ENCODE measurements around the gene PTPRN2.
"Not testable (repeated sequence)": the region's sequence is repeated elsewhere in the genome, so short reads cannot be mapped to it uniquely, and the experiment has no call there.

PTPRN2 gene

DNA sequence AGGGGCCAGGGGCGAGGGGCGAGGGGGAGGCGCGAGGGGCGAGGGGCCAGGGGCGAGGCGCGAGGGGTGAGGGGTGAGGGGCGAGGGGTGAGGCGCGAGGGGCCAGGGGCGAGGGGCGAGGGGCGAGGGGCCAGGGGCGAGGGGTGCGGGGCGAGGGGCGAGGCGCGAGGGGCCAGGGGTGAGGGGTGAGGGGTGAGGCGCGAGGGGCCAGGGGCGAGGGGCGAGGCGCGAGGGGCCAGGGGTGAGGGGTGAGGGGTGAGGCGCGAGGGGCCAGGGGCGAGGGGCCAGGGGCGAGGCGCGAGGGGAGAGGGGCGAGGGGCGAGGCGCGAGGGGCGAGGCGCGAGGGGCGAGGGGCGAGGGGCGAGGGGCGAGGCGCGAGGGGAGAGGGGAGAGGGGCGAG, 192.3 kb downstream of the PTPRN2 start:
- DNase-seq, result no peak

DNA sequence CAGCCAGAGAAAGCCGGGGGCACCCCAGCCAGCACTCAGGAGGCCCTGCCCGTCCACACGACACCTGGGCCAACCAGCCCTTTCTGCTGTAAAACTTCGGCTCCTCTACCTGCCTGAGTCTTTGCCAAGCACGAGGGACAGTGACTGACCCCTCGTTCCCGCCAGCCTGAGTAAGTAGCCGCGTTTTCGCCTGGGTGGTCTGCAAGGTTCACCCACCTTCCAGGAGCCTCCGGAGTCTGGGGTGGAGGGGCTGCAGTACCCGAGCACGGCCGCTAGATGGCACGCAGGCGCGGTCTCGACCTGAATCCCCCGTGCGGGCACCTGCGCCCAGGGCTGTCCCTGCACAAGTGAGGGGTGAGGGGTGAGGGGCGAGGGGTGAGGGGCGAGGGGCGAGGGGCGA, 192.7 kb downstream of the PTPRN2 start:
- DNase-seq, result no peak

DNA sequence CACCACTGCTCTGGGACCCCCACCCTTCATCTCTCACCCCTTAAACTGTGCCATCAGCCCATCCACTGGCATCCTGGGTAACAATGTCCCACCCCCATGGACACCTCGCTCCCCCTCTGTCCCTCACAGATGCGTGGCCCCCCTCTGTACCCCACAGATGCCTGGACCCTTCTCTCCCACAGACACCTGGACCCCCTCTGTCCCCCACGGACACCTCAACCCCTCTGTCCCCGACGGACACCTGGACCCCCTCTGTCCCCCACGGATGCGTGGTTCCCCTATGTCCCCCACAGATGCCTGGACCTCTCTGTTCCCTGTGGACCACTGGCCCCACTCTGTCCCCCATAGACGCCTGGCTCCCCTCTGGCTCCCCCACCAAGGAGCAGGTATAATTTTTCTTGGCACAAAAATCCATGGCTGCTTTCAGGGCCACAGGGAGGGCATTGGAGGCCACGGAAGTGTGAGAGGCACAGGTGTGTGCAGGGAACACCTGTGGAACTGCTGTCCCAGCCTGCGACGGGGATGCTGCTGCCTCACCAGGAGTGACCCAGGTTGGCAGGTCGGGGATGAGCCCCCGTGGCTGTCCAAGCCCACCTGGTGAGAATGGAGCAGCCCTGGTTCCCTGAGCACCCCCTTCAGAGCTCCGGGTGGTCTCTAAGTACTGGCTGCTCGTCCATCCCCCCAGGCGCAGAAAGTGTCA, 193.5 kb downstream of the PTPRN2 start:
- no peak for DNase-seq

DNA sequence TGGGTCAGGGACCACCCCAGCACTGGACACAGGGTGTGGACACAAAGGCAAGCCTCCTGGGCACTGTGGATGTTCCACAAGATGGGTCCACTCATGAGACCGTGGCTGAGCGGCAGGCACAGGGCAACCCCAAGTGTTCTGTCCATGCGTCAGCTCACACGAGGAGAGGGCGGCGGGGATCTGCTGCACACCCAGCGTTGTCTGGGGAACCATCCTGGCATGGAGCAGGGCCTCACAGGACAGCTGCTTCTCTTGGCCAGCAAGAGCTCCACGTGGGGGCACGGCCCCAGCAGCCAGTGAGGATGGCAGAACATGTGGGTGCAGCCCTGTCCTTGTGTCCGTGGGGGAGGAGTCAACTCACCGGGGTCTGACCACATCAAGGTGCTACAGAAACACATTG, 195.4 kb downstream of the PTPRN2 start:
- no peak for DNase-seq

DNA sequence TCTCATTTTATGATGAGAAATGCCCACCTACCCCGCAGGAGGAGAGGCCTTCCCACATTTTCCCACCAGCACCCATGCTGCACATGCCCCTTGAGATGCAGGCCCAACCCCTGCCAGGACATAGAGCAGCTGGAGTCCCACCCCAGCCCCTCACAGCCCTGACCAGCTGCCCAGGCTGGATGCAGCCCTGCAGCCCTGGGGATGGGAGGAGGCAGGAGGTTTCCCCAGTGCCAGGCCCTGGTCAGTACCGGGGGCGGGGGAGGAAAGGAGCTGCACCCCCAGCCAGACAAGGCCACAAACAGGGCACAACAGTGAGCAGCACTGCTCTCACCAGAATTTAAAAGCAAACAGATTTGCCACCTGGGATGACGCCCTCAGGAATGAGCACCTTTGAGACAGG, 196.1 kb downstream of the PTPRN2 start:
- no peak for DNase-seq

- DNase-seq, result no peak
Measured at GRCh38 chr7:158391141-158391540, 196.5 kb downstream of the PTPRN2 start.

DNA sequence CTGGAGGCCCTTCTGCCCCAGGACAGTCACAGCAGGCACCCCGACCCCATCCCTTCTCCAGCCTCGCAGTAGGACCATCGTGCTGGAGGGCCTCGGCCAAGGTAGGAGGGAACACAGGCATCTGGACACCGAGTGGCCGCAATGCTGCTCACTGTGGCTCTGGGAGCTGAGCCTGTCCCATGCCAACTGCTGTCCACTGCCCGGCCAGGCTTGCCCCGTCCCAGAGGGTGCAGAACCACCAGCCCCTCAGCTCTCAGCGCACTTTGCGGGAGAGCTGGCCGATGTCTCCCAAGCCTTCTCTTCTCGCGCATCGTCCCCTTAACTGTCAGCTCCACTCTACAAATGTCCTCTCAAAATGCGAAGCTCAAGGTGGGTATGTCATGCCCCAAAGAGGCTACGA, 197.2 kb downstream of the PTPRN2 start:
- no peak for DNase-seq

DNA sequence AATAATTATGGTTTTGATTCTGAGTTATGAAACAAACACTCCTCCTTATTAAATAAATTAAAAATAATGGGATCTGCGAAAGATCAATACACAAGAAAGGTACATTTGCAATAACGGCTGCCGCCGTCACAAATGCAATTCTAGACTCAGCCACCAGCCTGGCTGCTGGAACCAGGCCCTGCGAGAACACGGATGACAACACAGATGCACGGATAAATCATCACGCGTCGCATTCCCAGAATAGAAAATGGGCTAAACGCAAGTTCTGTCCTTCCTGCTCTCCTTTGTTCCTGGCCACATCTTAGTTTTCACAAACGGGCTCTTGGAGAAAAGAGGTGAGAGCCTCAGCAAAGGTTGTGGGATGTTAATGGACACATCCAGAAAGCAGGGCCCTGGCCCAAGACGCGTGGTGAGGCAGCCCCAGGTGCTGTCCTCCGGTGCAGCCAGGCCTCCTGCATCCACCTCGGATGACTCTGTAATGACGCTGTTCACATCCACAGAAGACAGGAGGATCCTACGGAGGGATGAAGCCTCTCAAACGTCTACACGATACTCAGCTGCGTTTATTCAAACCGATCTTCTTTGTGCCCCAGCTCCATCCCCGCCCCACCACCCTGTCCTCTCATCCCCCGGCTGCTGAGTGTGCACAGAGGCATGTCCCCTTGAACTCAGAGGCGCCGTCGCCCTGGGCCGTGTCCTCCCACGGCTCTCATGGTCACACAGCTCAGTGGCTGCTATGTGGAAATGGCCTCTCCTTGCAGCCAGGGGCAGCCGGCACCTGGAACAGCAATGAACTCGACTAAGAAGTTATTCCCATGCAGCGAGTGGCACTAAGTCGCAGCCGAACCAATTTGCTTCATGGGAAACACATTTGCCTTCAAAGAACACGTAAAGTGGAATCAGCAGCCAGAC, 197.9 kb downstream of the PTPRN2 start:
- DNase-seq, result no peak

- no peak for DNase-seq
Measured at GRCh38 chr7:158388928-158389327, 198.7 kb downstream of the PTPRN2 start.

- DNase-seq, result no peak
Measured at GRCh38 chr7:158388072-158388471, 199.6 kb downstream of the PTPRN2 start.

- no peak for DNase-seq
Measured at GRCh38 chr7:158387546-158387891, 200.1 kb downstream of the PTPRN2 start.

DNA sequence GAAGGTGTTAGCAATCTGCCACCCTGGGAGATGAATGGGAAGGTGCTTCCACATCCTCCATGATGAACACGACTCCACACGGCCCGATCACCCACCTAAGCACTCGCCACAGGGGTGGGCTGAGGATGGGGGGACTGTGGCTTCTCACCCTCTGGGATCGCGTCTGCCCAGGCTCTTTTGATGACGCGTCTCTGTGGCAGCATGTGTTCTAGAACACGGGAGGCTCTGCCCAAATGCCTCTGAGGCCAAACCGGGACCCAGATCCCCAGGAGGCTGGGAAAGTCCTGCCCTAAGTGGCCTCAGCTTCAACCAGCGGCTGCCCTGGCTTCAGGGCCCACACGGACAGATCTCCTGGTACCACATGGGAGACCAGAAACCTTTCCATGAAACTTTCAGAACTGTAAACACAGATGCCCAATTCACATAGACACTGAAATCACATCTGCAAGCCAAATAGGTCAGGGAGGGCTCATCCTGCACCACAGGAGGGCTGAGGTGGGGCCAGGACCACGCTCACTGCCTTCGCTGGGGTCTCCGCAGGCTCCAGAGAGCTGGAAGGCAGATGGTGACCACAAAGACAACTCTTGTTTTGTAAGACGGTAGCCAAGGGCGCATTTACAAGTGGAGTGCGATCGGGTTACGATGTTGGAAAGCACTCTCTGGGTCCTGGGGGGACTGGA, 200.6 kb downstream of the PTPRN2 start:
- no peak for DNase-seq

DNA sequence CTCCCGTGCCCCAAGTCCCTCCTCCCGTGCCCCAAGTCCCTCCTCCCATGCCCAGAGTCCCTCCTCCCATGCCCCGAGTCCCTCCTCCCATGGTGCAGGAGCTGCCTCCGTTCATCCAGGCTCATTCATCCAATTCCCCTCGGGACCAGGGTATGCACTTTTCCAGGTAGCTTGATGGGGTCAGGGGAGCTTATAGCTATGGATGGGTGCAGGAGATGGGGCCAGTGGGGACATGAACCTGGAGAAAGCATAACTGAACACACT, 201.3 kb downstream of the PTPRN2 start:
- DNase-seq, result no peak

GRCh38 chr7:158385496-158386354, 201.9 kb downstream of the PTPRN2 start:
- DNase-seq, result not testable (repeated sequence)

DNA sequence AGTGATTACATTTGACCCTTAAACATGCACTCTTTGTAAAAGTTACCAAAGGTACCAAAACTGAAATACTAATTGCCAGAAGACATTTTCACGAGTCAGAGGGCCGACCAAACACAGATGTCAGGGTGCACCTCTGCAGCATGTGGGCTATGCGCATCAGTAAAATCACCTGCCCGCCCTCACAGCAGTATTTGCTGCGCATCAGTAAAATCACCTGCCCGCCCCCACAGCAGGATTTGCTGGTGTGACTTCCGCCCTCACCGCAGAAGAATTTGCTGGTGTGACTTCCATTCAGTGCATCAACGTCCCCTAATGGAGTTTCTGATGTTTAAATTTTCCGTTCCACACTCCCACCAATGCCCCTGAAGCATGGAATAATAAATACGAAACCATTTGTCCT, 202.9 kb downstream of the PTPRN2 start:
- no peak for DNase-seq

DNA sequence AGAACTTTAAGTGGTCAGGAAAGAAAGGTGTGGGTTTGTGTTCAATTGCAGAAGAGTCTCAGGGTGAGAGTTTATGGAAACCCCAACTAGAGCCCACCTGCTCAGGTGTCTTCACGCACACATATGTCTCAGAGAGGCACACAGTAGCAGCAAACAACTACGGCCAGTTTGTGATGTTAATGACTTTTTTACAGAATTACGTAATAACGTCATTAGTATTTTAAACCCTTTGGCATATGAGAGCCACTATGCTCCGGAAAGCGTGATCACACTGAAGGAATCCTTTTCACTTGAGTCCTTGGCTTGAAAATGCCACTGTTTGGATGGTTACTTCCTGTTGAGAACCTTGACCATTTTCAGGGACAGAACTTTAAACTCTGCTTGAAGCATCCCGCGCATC, 204.0 kb downstream of the PTPRN2 start:
- DNase-seq, result no peak

GRCh38 chr7:158382363-158383254, 205.0 kb downstream of the PTPRN2 start:
- no peak for DNase-seq

- DNase-seq, result no peak
Measured at GRCh38 chr7:158381956-158382355, 205.7 kb downstream of the PTPRN2 start.

DNA sequence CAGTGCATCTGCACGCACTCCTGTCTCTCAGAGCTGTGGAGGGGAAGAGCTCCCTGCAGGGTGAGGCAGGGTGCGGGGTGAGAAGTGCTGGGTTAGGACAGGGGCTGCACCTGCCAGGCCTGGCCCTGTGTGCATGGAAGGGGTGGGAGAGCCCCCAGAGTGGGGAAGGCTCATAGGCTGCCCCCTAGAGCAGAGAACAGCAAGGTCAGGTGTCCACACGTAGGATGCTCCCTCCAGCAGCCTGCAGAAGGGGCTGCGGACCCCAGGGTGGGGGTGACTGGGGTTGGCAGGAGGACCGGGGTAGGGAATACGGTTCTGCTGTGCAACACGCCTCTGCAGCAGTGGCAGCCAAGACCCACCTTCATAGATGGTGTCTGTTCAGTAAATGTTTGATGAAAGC, 208.6 kb downstream of the PTPRN2 start:
- DNase-seq, result no peak

DNA sequence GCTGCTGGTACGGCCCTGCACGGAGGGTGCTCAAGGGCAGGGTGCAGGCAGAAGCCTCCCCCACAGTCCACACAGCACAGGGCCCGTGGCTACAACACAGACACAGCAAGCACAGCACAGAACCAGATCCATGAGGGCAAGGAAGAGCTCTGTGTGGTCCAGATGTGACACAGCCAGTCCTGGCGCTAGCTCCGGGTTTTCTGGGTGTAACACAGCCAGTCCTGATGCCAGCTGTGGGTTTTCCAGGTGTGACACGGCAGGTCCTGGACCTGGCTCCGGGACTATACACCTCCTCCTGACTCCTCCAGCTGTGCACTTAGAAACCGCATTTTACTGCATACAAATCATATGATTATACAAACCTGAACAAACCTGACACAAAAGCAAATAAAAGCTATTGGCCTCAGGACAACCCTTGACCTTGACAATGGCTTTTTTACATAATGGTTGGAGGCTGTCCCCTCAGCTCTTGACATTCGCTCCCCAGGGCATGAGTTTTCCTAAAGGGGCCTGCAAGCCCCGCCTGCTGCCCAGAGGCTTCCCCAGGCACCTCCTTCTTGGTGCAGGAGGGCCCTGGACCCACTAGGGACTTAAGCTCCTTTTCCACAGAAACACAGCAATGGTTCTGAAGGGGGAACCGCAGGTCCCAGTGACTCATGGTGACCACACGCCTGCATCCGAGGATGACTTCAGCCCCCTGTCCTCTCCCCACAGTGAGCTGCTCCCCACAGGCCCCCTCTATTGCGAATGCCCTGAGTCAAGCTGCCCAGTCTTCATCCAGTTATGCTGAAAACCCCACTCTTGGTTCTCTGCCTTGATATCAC, 209.6 kb downstream of the PTPRN2 start:
- no peak for DNase-seq

GRCh38 chr7:158376839-158377186, 210.8 kb downstream of the PTPRN2 start:
- not testable (repeated sequence) for DNase-seq

Measured in SIG-M5 (cell line).